NCI-H1092 treated with DMSO at 0.1 percent for 48 hours (cell line): ENCODE measurements around the gene NELFE.

Experiments
- DNase-seq: peaks from one replicate; lab custom pipeline; 2025; lab: John Stamatoyannopoulos, UW

Gene NELFE

GRCh38 chr6:31972709-31973350 is 14.1 kb upstream of the NELFE start:
- DNase-seq: no peak

GRCh38 chr6:31971993-31972708 is 13.4 kb upstream of the NELFE start, which contains the start of gene DXO:
Gene DXO (minus strand): TSS chr6:31972138. CDS start chr6:31971675, 463 bp downstream.
- DNase-seq: peak; percentile 93

- DNase-seq: peak; percentile 54
Observed at GRCh38 chr6:31971279-31971992, 12.7 kb upstream of the NELFE start.

- DNase-seq: peak; percentile 29
Observed at GRCh38 chr6:31970604-31971271, 12.0 kb upstream of the NELFE start.

GRCh38 chr6:31969712-31970603 is 11.2 kb upstream of the NELFE start:
- DNase-seq: no peak

GRCh38 chr6:31968791-31969711 is 10.3 kb upstream of the NELFE start:
- DNase-seq: no peak

GRCh38 chr6:31968326-31968725 is 9.6 kb upstream of the NELFE start:
- DNase-seq: no peak

- DNase-seq: no peak
Observed at GRCh38 chr6:31967926-31968320, 9.2 kb upstream of the NELFE start.

- no peak for DNase-seq
Observed at GRCh38 chr6:31966997-31967925, 8.5 kb upstream of the NELFE start.

GRCh38 chr6:31966506-31966905 is 7.7 kb upstream of the NELFE start:
- DNase-seq: no peak

- DNase-seq: no peak
Observed at GRCh38 chr6:31965700-31966099, 6.9 kb upstream of the NELFE start.

GRCh38 chr6:31963921-31964320 is 5.2 kb upstream of the NELFE start:
- no peak for DNase-seq

- DNase-seq: no peak
Observed at GRCh38 chr6:31961616-31962015, 2.8 kb upstream of the NELFE start.

- DNase-seq: no peak
Observed at GRCh38 chr6:31958412-31958740, 395 bp downstream of the NELFE start.

GRCh38 chr6:31956796-31957195 is 2.0 kb downstream of the NELFE start:
- DNase-seq: no peak

GRCh38 chr6:31954511-31954910 is 4.3 kb downstream of the NELFE start:
- DNase-seq: no peak

GRCh38 chr6:31952890-31953289 is 5.9 kb downstream of the NELFE start:
- DNase-seq: no peak

GRCh38 chr6:31952140-31952805 is 6.5 kb downstream of the NELFE start:
- DNase-seq: peak; percentile 0
